ENCODE data around the gene GOLGA6L7.
"Not testable (repeated sequence)": the region's sequence is repeated elsewhere in the genome, so short reads cannot be mapped to it uniquely, and the experiment has no call there.

Gene GOLGA6L7, protein sequence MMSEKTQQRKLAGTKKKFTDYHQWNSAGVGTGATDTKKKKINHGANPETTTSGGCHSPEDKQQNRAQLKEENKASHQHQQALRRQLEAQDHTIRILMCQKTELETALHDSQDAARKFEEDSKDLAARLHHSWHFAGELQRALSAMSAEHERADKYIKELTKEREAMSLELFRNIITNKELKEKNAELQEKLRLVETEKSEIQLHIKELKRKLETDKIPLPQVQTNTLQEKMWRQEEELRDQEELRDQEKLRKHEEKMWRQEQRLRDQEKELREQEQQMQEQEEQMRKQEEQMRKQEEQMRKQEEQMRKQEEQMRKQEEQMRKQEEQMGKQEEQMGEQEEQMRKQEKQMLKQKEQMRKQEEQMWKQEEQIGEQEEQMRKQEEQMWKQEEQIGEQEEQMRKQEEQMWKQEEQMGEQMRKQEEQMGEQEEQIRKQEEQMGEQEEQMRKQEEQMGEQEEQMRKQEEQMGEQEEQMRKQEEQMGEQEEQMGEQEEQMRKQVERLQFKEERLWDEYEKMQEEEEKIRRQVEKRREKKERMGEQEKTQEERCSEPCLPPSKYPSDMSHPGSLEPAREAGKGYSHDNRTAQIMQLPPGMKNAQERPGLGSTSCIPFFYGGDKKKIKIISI
- total RNA-seq = 0 to 1.1 (median 0) reads per million in 17 experiments

DNA sequence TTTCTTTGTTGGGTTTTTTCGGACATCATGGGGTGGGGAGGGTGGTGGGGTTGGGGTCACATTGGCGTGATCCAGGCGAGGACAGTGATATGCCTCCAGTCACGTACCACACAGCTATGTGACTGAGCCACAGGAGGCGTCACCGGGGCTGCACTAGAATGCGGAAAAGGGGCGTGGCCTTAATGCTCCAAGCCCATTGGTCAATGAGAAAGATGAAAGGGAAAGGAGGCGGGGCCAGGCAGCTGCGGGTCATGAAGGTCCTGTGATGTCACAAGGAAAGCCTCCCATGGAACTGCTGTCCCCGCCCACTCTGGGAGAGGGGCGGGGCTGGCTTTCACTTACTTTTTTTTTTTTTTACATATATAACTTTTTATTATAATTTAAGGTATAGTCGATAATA, at the start of gene GOLGA6L7:
GOLGA6L7 (minus strand) TSS at position 124 of the 400 bp plus-strand sequence; CDS start at position 29, 95 bp downstream.
- DNase-seq = not testable (repeated sequence)

DNA sequence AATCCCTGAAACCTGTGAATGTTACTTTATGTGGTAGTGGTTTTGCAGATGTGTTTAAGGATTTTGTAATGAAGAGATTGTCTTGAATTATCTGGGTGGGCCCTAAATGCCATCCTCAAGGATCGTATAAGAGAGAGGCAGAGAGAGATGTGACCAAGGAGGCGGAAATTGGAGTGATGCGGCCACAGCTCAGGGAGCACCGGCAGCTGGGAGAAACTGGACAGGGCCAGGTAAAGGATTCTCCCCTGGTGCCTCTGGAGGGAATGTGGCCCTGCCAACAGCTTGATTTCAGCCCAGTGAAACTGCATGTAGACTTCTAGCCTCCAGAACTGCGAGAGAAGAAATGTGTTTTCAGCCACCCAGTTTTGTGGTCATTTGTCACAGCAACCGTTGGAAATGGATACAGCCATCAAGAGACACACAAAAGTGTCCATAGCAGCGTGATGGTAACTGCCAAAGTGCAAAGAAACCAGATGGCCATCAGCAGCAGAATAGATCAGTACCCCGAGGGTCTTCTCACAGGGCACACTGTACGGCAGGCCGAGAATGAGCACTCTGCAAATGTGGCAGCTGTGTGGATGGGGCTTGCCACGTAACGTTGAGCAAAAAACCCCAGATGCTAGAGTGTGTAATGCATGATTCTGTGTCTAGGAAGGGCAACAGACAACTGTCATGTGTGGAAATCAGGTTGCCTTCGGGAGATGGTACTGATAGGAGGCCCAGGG, 49.6 kb upstream of the GOLGA6L7 start:
- no peak for DNase-seq

DNA sequence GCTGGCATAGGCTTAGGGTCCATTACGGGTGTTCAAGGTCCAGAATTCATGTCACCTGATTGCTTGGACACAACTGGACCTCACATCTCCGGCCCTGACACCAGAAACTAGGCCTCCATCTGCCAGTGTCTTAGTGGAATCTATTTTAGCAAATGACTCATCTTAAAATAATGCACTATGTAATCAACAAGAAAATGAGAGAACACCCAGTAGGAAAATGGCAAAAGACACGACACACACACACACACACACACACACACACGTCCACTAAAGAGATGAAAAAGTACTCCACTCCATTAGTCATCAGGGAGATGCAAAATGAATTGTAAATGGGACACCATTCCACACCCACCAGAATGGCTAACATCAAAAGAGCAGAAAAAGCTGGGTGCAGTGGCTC, 48.5 kb upstream of the GOLGA6L7 start:
- DNase-seq = no peak

DNA sequence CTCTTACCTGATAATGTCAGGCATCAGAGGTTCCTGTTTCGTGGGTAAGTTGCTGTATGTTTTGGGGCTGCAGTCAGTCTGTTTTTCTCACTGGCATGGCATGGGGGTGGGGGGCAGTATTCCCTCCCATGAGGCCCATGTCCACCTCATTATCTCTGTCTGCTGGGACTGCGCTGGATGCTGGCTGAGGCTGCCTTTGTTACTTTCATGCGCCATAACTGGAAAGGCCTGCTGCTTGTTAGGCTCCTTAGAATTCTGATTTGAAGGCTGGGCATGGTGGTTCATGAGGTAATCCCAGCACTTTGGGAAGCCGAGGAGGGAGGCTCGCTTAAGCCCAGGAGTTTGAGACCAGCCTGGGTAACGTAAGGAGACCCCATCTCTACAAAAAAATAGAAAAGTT, 47.1 kb upstream of the GOLGA6L7 start:
- no peak for DNase-seq

DNA sequence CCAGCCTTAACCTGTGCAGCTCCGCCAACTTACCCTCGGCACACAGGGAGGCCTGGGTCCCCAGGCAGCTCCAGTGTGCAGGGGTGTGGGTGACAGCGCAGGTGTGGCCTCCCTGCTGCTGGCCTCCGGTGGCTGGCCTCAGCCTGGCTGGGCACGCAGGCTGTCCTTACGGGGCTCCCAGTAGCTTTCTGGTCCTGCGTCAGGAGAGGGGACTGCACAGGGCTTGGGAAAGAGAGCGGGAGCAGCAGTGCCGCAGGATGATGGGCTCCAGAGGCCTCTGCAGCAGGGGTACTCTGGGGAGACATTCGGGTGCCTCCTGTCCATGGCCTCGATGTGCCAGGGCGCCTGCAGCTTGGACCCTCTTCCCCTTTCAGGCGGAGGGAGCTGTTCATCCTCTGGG, 46.7 kb upstream of the GOLGA6L7 start:
- DNase-seq = no peak

DNA sequence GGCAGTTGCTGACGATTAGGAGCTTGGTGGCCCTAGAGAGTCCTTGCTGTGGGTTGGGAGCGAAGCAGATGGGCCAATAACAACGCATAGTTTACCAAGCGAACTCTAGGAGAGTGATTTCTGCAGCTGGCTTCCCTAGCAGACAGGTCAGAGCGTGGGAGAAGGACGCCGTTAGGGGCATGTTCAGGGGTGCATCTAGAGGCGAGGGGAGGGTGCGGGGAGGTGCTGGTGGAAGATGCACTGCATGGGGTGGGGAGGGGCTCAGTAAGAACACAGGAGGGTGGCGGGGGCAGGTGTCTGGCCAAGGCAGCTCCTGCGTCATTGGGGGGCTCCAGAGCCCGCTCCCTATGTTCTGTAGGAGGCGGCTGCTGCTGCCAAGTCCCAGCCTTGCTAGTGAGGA, 46.2 kb upstream of the GOLGA6L7 start:
- DNase-seq = no peak

DNA sequence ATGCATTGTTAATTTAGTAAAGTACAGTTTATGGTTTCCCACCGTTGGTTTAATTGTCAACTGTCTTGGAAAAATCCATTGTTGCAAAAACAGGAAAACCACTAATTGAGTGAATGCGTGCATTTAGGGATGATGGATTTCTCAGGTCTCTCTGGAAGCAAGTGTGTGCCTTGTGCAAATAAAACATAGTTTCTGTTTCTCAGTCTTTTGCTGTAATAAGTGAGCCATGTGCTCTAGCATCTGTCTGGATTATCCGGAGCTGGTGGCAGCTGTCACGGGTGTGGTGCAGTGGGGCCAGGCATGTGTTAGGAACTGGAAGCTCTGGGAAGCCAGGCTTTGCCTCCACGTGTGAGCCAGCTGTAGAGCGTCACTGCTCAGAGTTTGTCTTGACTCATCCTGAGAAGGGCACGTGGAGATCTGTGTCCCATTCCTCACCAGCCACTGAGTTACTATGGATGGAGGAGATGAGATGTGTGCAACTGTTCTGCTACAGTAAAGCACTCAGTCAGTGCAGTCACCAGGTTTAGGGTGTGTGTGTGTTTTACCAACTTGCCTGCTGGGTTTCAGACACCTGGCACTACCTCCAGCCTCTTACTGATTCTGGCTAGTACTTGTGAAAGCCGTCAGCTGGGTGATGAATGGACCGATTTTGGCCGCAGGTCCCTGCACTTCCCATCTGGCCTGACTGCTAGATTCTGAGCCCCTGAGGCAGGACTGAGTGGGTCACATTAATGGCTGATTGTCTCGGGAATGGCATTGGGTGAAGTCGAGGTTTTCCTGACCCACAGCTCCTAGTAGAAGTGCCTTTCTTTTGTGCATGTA, 44.6 kb upstream of the GOLGA6L7 start:
- DNase-seq = no peak

DNA sequence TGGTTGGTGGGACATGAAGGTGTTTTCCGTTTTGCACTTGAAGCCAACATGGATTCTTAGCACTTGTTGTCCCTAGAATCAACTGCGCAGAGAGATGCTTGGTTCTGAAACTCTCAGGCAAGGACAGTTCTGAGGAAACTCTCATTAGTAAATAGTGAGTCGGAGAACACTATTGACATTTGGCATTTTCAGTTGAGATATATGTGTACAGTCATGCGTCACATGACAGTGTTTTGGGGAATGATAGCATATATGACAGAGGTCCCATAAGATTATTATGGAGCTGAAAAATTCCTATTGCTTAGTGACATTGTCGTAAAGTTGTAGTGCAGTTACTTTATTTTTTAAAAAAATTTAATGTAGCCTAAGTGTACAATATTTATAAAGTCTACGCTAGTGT, 43.1 kb upstream of the GOLGA6L7 start:
- DNase-seq = no peak

DNA sequence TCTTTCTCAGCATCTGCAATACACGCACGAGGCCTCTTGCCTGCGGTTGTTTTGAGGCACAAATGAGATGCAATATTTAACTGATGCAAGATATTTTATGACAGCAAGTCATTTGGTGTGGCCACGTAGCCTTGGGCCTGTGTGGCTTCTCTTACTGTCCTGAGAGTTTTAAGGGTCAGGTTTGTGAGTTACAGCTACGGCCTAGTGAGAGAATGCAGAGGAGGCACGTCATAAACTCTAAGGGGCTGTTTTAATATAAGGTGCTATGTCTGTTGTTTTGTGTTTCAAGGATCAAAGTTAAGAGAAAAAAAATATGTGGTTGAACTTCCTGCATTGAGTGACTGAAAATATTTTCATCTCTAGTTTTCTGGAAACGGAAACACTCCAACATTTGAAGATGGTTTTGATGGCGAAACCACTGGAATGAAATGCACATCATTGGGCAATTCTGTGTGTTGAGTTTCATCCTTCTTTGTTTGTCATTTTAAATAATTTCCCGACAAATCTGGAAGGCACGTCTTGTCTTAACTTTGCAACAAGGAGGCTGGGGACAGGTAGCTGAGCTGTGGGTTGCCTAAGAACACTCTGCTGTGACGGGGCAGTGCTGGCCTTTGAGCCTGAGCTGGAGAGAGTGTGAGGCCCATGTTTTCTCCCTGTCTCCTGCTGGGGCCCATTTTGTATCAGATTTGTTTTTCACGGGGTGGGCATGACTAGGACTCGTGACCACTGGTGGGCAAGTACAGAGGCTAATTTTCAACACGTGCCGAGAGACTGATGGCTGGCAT, 42.5 kb upstream of the GOLGA6L7 start:
- no peak for DNase-seq

DNA sequence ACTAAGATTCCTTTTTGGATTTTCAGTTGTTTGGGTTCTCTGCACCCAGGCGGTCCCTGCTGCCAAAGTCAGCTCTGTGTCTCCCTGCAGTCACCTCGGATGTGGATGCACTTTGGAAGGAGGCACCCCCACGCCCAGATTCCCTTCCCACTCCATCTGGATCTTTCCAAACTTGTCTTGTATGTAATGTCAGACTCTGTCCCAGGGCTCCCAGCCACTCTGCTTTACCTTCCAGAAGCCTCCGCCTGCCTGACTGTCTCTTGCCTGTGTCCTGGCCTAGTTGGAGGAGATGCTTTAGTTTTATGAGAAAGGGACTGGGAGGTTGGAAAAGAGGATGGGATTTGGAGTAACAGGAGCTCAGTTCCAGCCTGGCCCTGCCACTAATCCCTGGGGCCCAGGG, 41.8 kb upstream of the GOLGA6L7 start:
- not testable (repeated sequence) for DNase-seq

DNA sequence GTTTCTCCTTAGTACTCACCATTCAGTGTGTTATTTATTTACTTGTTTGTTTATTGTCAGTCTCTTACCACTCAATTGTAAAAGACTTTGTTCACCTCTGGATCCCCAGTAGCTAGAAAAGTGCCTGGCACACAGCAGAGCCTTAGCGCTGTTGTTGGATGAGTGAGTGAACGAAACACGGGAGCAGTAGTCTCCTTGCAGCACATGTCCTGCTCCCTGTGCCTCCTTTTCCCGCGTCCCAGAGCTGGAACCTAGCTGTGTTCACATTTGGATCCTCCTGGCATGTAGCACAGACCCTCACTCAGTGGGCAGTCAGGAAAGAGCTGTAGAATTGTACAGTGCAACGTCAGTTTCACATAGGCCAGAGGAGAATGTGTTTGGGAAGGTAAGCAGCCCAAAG, 41.4 kb upstream of the GOLGA6L7 start:
- DNase-seq = not testable (repeated sequence)

DNA sequence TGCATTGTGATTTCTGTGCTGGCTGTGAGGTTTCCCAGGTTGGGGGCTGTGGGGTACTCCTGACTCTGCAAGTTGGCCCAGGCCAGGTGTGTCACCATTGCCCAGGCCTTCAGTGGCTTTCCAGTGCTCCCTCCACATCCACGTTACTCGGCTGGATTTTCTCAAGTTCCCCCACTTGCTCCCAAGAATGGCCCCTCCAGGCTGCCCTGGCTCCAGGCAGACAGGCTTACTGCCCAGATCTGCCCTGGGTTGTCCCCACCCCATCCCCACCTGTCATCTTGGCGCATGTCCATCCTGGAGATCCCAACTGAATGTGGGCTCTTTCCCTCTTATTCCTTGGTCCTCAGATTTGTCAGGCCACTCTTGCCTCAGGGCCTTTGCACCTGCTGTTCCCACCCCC, 40.9 kb upstream of the GOLGA6L7 start:
- no peak for DNase-seq

DNA sequence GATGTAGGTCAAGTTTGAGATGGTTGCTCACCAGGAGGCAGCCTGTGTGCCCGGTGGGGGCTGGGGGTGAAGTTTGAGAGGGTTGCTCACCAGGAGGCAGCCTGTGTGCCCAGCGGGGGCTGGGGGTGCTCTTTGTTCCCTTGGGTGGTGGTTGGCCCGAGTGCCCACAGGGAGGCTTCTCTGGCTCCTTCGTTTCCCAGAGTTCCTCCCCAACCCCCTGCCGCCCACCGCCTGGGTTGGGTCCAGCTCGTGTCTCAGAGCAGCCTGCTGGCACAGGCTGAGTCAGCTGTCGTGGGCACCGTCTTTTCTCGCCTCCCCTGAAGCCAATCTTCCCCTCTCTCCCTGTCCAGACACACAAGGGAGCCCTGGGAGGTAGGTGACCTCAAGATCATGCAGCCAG, 40.5 kb upstream of the GOLGA6L7 start:
- no peak for DNase-seq

DNA sequence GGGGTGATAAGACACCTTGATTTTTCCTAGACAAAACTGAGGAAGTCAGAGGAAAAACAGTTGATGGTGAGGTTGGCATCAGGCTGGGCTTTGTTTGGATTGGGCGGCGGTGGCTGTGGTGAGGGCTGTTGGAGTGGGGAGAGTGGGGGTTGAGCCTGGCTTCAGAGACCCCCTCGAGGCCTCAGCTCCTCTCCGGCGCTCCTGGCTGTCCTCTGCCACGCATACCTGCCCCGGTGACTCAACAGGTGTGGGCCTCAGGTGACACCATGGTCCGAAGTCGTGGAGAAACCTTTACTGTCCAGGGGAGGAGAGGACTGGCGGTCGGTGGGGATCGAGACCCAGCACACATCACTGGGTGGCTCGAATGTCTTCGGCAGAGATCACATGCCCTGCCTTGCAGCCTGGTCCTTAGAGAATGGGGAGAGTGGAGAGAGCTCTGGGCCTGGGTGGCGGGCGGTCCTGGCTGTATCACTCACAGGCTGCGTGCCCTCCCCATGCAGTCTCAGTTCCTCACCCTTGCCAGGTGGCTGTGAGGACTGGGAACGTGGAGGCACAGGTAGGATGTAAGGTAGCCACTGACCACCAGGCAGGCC, 40.0 kb upstream of the GOLGA6L7 start:
- DNase-seq = no peak

DNA sequence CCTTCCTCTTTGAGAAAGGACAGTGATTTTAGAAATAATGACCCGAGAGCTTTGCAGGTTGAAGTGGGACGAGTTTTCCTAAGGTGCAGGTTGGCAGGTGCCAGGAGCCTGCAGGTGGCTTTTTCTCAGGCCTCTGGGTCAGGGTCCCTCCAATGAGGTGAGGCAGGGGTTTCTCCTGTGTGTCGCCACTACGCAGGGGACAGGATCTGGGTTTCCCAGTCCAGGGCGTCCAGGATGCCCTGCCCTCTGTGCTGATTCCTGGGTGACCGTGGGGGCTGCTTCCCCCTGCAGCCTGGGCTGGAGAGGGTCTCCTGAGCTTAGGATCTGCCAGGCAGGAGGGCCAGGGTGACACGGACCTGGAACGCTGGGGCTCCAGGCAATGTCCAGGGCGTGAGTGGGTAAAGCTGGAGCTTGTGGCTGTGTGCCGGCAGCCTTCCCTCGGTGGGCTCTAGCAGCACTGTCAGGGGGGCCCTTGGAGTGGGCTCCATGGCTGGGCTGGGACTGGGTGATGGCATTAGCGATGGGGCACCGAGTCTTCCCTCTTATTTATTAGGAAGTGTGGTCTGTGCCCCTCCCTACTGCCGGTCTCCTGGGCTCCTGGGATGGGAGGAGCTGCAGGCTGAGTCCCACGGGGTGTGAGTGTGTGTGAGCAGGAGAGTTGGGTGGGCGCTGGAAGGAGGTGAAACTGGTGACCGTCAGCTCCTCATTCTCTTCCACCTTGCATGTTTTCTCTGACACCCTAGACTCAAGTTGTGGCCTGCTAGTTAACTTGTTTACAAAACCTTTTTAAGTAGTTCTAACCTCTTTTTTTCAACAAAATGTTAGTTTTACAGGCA, 39.1 kb upstream of the GOLGA6L7 start:
- no peak for DNase-seq

DNA sequence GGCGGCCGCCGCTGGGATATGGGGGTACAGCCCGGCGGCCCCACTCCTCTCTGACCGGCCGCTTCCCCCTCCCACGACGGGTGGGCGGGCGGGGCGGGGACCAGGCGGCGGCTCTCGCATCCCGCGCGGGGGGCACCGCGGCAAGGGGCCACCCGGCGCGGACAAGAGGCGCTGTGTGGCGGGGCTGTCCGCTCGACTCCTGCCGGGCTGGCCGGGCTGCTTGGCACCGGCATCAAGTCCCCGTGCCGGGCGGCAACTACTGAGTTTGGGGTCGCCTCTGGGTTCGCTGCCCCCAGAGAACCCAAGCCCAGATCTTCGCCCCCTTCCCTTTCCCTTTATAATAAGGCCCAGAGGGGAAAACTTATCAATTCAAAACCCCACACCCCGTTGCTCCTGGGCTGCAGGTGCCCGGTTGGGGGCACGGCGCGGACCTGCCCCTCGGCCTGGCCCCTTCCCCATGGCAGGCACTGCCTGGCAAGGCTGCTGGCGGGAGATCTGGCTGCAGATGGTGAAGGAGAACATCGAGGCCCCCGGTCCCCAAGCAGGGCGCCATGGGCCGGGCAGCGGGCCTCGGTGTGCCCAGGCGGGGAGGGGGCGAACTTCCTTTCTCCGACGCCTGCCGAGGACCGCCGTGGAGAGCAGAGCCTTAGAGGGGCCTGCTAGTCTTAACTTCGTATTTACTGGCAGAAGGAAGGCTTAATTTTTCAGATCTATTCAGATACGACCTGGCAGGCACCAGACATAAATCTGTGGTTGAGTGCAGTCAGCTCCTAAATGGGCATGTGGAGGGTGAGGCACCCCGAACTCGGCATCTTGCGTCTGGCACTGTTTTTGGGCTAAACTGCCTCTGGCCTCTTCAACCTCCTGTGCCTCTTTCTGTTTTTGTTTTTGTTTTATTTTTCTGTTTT, 38.2 kb upstream of the GOLGA6L7 start:
- no peak for DNase-seq

DNA sequence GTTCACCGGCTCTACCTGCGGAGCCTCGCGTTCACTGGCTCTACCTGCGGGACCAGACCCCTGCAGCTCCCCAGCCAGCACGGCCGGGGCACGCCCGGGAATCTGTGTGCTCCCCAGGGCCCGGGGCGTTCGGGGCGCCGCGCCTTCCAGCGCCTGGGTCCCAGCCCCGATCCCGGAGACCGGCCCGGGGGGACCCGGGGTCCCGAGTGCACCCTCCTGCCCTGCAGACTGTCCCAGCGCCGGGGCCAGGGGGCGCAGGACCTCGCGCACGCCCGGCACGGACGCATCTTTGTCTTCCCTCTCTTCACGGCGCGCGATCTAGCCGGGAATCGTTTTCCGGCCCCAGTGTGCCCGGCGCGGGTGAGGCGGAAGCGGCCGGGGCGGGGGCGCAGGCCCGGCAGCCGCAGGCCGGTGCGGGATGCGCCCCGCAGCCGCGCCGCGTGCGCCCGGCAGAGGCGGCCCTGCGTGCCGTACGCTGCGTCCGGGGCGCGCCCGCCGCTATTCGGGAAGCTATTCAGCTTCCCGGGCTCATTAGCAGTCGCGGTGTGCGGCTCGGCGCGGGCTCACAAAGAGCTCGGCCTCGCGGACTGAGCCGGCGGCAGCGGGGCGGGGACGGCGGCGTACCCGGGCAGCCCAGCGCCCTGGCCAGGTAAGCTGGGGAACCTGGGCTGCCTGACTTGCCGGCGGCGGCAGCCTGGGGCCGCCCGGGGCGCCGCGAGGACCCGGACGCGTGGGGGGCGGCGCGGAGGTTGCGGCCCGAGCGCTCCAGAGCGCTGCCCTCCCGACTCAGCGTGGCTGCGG, 37.4 kb upstream of the GOLGA6L7 start, which contains the start of gene APBA2:
APBA2 (plus strand) TSS at position 345 of the 801 bp plus-strand sequence. CDS start 167,911 bp downstream, outside the sequence.
- DNase-seq = peak in 3 of 4 experiments; percentile 2 to 49 (median 31)

DNA sequence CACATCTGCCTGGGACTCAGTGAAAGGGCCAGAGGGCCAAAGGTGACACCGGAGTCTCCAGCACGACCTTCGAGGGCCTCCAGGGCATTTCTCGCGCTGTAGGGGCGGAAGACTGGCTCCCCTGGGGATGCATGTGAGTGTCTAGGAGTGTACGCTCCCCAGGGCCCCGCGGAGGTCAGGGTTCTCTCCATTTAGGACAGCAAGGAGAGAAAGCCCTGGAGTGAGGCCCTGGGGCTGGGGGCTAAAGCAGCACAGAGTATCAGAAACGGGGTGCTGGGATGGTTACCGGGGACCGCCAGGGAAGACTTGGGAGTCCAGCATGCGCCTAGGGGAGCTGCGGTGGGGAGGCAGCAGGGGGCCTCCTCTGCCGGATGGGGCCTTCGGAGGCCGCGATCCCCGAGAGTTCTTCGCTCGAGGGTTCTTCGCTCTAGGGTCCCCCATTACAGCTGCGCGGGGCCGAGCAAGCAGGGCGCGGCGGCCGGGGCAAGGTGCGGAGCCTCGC, 36.7 kb upstream of the GOLGA6L7 start:
- DNase-seq = no peak
